Activated naive CD8-positive, alpha-beta T cell treated with anti-CD3 and anti-CD28 coated beads, Interleukin-2, amount 50 U/mL, for 24 hours (primary cell): ENCODE data around the gene GPRIN1.

Experiments
- ATAC-seq: fragments of 150-1000 bp; cut with Tn5 transposase; one replicate; pipeline ENCODE4 v1.10.0; 2021
- DNase-seq: peaks from one replicate; pipeline ENCODE4 v3.0.0; 2021
- H3K27ac Mint-ChIP-seq: one replicate; pipeline ENCODE4 v1.8.0; 2021; ENCODE audit warnings: mild to moderate bottlenecking, mixed read lengths
- H3K27me3 Mint-ChIP-seq: one replicate; pipeline ENCODE4 v1.8.0; 2021; ENCODE audit warnings: mixed read lengths
- H3K36me3 Mint-ChIP-seq: one replicate; pipeline ENCODE4 v1.8.0; 2021; ENCODE audit warnings: low read depth, mixed read lengths
- H3K4me1 Mint-ChIP-seq: one replicate; pipeline ENCODE4 v1.8.0; 2021; ENCODE audit warnings: mixed read lengths
- H3K4me3 Mint-ChIP-seq: one replicate; pipeline ENCODE4 v1.8.0; 2021; ENCODE audit warnings: mild to moderate bottlenecking, moderate library complexity, mixed read lengths
- H3K9me3 Mint-ChIP-seq: one replicate; pipeline ENCODE4 v1.8.0; 2021; ENCODE audit warnings: mixed read lengths

Gene GPRIN1

GRCh38 chr5:176633598-176633997, 23.6 kb upstream of the GPRIN1 start:
- no peak overlapping the region for H3K4me3 Mint-ChIP-seq
- no peak for DNase-seq
- peaks cover 16% of the 10 kb centered on the region for H3K4me1 Mint-ChIP-seq
- no peaks in the 10 kb centered on the region for H3K9me3 Mint-ChIP-seq
- H3K36me3 Mint-ChIP-seq: no peaks in the 10 kb centered on the region
- ATAC-seq: no peak
- peaks cover 57% of the 10 kb centered on the region for H3K27me3 Mint-ChIP-seq
- no peak overlapping the region for H3K27ac Mint-ChIP-seq

GRCh38 chr5:176632745-176633144, 22.8 kb upstream of the GPRIN1 start:
- H3K27me3 Mint-ChIP-seq: peaks cover 66% of the 10 kb centered on the region
- no peak for ATAC-seq
- H3K36me3 Mint-ChIP-seq: no peaks in the 10 kb centered on the region

DNA sequence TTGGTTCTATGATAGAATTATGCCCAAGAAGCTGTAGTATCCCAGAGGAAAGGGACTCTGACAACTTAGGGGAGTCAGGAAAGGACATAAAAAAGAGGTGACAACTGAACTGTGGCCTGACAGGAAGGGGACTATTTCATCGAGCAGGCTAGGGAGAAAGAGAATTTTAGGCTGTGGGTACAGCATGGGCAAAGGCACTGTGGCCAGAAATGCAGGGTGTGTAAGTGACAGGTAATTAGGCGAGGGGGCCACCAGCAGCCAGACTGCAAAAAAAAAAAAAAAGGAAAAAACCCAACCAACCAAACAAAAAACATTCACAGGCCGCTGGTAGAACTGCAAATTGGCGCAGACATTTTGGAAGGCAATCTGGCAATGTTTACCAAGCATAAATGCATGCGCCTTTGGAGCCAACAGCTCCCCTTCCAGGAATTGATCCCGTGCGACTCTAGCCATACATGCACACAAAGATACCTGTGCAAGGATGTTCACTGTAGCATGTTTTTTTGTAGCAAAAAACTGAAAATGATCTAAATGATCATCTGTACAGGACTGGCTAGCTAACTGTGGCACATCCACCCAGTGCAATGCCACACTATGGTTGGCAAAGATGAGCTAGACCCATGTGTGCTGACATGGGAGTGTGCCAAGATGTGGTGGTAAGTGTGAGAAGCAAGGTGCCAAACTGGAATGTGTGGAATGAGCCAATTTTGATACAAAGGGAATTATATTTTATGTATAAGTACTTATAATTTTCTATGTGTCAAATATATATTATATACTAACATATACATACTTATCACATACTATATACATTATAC, 21.6 kb upstream of the GPRIN1 start:
- H3K27ac Mint-ChIP-seq: no peak overlapping the region
- no peak for DNase-seq
- no peaks in the 10 kb centered on the region for H3K36me3 Mint-ChIP-seq
- H3K4me3 Mint-ChIP-seq: no peak overlapping the region
- H3K9me3 Mint-ChIP-seq: no peaks in the 10 kb centered on the region
- H3K4me1 Mint-ChIP-seq: peaks cover 18% of the 10 kb centered on the region
- ATAC-seq: no peak
- H3K27me3 Mint-ChIP-seq: peaks cover 76% of the 10 kb centered on the region

More at GRCh38 chr5:176632745-176633144, 22.8 kb upstream of the GPRIN1 start:
- peaks cover 18% of the 10 kb centered on the region for H3K4me1 Mint-ChIP-seq
- no peak overlapping the region for H3K27ac Mint-ChIP-seq
- no peak overlapping the region for H3K4me3 Mint-ChIP-seq
- H3K9me3 Mint-ChIP-seq: no peaks in the 10 kb centered on the region
- no peak for DNase-seq

DNA sequence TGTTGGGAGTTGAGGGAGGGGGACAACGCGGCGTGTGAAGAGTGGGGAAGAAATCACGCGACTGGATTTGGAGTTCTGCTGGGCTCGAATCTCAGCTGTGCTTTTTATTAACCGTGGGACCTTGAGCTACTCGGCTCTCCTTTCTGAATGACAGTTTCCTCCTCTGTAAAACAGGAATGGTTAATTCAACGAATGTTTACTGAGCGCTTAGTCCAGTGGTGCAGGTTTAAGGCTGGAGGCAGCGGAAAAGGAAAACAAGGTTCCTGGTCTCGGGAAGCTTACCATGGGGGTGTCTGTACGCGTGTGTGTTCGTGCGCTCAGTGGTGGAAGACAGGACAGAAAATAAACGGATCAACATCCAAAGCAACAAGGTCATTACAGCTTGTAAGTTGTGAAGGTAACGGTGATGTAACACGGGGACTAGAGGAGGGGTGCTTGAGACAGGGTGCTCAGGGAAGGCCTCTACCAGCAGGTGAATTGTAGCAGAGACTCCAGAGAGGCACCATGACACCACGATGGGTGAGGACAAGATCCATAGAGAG, 20.8 kb upstream of the GPRIN1 start:
- no peak for DNase-seq
- no peaks in the 10 kb centered on the region for H3K9me3 Mint-ChIP-seq
- H3K4me3 Mint-ChIP-seq: peak overlapping the region; percentile 16
- H3K36me3 Mint-ChIP-seq: no peaks in the 10 kb centered on the region
- H3K4me1 Mint-ChIP-seq: peaks cover 18% of the 10 kb centered on the region
- no peak overlapping the region for H3K27ac Mint-ChIP-seq
- ATAC-seq: no peak
- H3K27me3 Mint-ChIP-seq: peaks cover 77% of the 10 kb centered on the region

DNA sequence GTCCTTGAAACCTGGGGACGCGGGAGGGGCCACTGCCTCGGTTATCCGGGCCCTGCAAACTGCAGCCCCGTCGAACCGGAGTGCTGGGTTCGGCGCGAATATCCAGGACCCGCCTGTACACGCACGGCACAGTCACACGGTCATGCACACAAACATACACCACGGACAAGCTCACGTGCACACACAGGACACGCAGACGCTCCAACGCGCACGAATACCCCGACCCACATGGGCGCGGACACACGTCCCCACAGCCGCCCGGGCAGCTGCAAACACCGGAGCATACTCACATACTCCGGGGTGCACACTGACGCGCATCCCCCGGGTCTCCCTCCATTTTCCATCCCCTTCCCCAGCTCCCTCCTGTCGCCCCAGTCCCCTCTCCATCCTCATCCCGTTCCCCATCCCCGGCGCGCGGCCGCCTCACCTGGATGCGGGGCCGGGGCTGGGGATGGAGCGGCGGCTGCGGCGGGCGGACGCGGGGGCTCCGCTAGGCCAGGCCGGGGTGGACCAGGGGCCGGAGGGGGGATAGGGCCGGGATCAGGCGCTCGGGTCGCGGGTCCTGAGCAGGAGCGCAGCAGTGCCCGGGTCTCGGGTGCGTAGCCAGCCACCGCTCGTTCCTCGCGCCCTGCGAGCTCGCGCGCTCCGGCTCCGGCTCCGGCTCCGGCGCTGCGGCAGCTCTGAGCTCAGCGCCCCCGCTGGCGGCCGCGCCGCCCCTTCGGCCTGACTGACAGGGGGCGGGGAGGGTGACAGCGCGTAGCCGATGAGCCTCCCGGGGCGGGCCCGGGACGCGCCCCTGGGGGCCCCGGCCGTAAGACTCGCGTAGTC, 20.1 kb upstream of the GPRIN1 start, which contains the start of the genes EIF4E1B and SNCB:
Gene EIF4E1B (plus strand): TSS at position 823 of the 828 bp plus-strand sequence. CDS start 12,113 bp downstream, outside the sequence.
Gene SNCB (minus strand): TSS at position 682 of the 828 bp plus-strand sequence. CDS start 880 bp downstream, outside the sequence.
- Mint-ChIP-seq H3K36me3 (no peaks in the 10 kb centered on the region), H3K4me3 (peak within 1 kb of the TSS; percentile 16), H3K27me3 (peaks cover 75% of the 10 kb centered on the region), H3K4me1 (peaks cover 18% of the 10 kb centered on the region), H3K9me3 (no peaks in the 10 kb centered on the region), H3K27ac (no peak within 1 kb of the TSS)
- DNase-seq: peak; percentile 68
- ATAC-seq: peak; percentile 83

DNA sequence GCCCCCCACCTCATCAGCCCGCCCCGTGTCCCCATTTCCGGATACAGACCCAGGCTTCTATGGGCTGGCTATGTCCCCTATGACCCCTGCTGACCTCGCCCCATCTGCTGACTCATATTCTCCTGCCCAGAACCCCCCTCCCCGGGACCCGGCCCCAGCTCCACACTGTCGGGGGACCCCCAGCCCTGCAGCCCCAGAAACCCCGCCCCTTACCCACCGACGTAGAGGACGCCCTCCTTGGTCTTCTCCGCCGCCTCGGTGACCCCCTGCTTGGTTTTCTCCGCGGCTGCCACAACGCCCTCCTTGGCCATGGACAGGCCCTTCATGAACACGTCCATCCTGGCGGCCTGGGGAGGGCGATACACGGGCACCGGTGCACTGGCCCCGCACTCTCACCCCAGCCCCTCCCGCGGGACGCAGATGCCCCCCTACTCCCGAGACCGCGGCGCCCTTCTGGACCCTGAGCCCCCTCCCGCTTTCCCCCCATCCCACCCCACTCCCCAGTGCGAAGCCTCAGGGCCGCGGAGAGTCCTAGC, 19.4 kb upstream of the GPRIN1 start:
- H3K27ac Mint-ChIP-seq: no peak overlapping the region
- peaks cover 75% of the 10 kb centered on the region for H3K27me3 Mint-ChIP-seq
- no peak for ATAC-seq
- no peaks in the 10 kb centered on the region for H3K36me3 Mint-ChIP-seq
- no peak overlapping the region for H3K4me3 Mint-ChIP-seq
- DNase-seq: no peak
- H3K4me1 Mint-ChIP-seq: peaks cover 18% of the 10 kb centered on the region
- no peaks in the 10 kb centered on the region for H3K9me3 Mint-ChIP-seq

GRCh38 chr5:176628406-176629228, 18.7 kb upstream of the GPRIN1 start:
- H3K27me3 Mint-ChIP-seq: peaks cover 74% of the 10 kb centered on the region
- H3K9me3 Mint-ChIP-seq: no peaks in the 10 kb centered on the region
- no peak overlapping the region for H3K4me3 Mint-ChIP-seq
- DNase-seq (no peak), ATAC-seq (no peak)
- H3K36me3 Mint-ChIP-seq: no peaks in the 10 kb centered on the region
- peaks cover 15% of the 10 kb centered on the region for H3K4me1 Mint-ChIP-seq
- H3K27ac Mint-ChIP-seq: no peak overlapping the region

DNA sequence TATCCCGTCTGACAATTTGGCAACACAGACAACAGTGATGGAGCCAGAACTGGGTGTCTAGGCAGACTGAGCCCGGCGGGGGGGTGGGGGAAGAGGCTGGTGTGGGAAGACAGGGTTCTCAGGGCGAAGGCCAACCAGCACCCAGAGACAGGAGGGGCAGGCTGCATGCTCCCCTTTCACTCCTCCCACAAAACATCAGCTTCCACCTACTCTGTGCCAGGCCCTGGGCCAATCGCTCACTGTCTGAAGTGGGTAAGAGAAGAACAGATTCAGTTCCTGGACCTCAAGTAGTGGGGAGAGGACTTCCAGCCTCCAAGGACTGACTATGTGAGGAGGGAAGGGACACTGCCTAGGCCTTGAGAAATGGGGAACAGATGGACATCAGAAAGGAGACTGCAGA, 17.6 kb upstream of the GPRIN1 start:
- Mint-ChIP-seq H3K36me3 (no peaks in the 10 kb centered on the region), H3K27ac (no peak overlapping the region), H3K9me3 (no peaks in the 10 kb centered on the region), H3K4me1 (peaks cover 14% of the 10 kb centered on the region), H3K27me3 (peaks cover 72% of the 10 kb centered on the region), H3K4me3 (no peak overlapping the region)
- DNase-seq (no peak), ATAC-seq (no peak)

DNA sequence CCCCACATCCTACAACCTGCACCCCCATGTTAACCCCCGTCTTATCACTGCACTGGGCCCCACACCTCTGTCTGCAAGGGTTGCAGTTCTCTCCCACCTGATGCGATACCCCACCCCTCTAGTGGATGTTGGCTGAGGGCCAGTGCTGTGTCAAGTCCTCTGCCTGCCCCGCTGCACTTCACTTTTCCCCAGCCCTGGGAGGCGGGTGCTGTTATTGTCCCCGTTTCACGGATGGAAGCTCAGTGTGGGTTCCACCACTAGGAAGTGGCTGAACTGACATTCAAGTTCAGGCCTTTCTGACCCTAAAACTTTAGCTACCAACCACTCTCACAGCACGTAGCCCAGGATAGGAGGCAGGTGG, 16.9 kb upstream of the GPRIN1 start:
- Mint-ChIP-seq H3K4me1 (peaks cover 14% of the 10 kb centered on the region), H3K4me3 (no peak overlapping the region), H3K27ac (no peak overlapping the region), H3K36me3 (no peaks in the 10 kb centered on the region), H3K27me3 (peaks cover 70% of the 10 kb centered on the region), H3K9me3 (no peaks in the 10 kb centered on the region)
- no peak for DNase-seq
- no peak for ATAC-seq

DNA sequence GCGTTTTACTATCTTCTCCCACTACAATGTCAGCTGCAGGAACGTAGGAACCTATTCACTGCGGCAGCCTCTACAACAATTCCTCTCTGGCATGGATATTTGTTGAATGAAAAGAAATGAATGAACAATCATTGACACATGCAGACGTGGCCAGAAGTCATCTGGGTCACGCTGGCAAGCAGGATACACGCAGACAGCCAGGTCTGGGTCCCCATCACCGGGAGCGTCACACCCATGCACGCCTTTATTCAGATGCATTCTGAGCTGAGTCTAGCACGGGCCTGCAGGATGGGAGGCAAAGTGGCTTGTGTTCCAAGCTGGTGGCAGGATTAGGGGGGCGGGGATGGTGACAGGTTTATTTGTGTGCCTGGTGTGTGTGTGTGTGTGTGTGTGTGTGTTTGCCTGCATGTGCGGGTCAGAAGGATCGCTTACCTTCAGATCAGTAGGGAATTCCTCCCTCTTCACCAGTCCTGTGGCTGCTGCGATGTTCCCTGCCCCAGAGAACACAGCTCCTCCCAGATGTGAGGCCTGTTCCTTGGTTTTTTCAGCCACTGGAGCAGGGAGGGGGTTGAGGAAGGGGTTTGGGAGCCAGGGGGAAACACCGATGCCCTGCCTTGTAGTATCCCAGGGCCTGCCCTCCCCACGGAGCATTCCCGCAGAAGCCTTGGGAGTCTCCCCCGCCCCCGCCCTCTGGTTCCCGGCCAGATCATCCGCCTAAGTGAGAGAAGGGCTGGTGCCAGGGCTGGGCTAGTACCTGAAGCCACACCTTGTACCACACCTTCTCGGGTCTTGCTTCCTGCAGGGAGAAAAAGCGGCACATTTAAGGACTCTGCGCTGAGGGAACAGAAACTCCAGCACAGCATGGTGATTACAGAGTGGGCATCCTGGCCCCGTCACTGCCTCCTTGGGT, 16.3 kb upstream of the GPRIN1 start:
- Mint-ChIP-seq H3K9me3 (no peaks in the 10 kb centered on the region), H3K36me3 (no peaks in the 10 kb centered on the region), H3K4me1 (peaks cover 14% of the 10 kb centered on the region), H3K27me3 (peaks cover 66% of the 10 kb centered on the region), H3K4me3 (no peak overlapping the region), H3K27ac (no peak overlapping the region)
- ATAC-seq: no peak
- no peak for DNase-seq

DNA sequence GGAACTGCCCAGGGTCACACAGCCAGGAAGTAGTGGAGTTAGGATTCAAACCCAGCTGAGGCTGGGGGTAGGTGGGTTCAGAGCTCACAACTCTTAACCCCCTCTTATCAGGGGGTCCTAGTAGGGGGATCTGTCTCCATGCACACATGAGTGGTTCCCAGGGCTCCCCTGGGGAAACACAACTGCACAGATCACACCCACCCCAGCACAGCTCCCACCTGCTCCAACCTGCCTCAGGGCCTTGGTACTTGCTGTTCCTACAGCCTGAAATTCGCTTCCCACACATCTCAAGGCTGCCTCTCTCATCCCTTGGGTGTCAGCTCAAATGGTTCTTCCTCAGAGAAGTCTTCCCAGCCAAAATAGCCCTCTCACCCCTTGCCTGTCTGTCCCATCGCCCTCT, 15.6 kb upstream of the GPRIN1 start:
- Mint-ChIP-seq H3K4me3 (no peak overlapping the region), H3K36me3 (no peaks in the 10 kb centered on the region), H3K4me1 (peaks cover 10% of the 10 kb centered on the region), H3K27ac (no peak overlapping the region), H3K9me3 (no peaks in the 10 kb centered on the region), H3K27me3 (peaks cover 65% of the 10 kb centered on the region)
- DNase-seq (no peak), ATAC-seq (no peak)

DNA sequence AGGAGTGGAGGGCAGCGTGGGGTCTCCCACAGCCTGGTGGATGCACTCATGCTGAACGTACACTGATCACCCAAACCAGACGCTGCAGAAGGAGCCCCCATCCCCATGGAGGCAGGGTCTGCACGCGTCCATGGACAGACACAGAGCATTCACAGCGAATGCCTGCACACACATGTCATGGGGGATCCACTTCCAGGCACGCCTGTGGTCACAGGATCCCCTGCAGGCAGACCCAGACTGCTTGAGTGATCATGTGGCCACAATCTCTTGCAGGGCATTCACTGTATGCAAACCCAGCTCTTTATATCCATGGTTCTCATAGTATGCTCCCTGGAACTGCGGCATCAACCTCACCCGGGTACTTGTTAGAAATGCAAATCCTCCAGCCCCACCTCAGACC, 15.0 kb upstream of the GPRIN1 start:
- Mint-ChIP-seq H3K27ac (no peak overlapping the region), H3K9me3 (no peaks in the 10 kb centered on the region), H3K4me3 (no peak overlapping the region), H3K4me1 (peaks cover 14% of the 10 kb centered on the region), H3K36me3 (no peaks in the 10 kb centered on the region), H3K27me3 (peaks cover 68% of the 10 kb centered on the region)
- DNase-seq (no peak), ATAC-seq (no peak)

GRCh38 chr5:176624142-176624541, 14.2 kb upstream of the GPRIN1 start:
- peaks cover 17% of the 10 kb centered on the region for H3K4me1 Mint-ChIP-seq
- no peaks in the 10 kb centered on the region for H3K9me3 Mint-ChIP-seq
- no peak for ATAC-seq
- DNase-seq: no peak
- no peak overlapping the region for H3K4me3 Mint-ChIP-seq
- H3K27ac Mint-ChIP-seq: no peak overlapping the region
- H3K36me3 Mint-ChIP-seq: no peaks in the 10 kb centered on the region
- peaks cover 68% of the 10 kb centered on the region for H3K27me3 Mint-ChIP-seq
